ENCODE data around the gene SH2B3. TPM values are rescaled to one million over a fixed set of nuclear protein-coding genes. Genes with fewer than 3 reads are reported as not detected.

SH2B3 gene
- total and polyA plus RNA-seq, 2 experiments from 2014 or later = 8.1 to 59.3 TPM

- ATAC-seq (no peak), DNase-seq (ENCODE audit: low spot score) (no peak)
- Histone ChIP-seq H3K9me2 (ENCODE audit: insufficient read depth) (0 out of 2 replicates have a peak, but pooled peaks cover 3% of the 10 kb centered on the region), H4K20me1 (replicated peaks; ENCODE audit: insufficient read depth) (no peaks in the 10 kb centered on the region), H3F3A (replicated peaks; ENCODE audit: low read depth) (no peaks in the 10 kb centered on the region), H3K79me2 (replicated peaks; ENCODE audit: insufficient read depth) (no peaks in the 10 kb centered on the region), H3K4me2 (no peak overlapping the region), H2AFZ (no peak overlapping the region), H3K27ac (ENCODE audit: low read depth) (no peak overlapping the region), H3K4me3 (no peak overlapping the region), H3K36me3 (ENCODE audit: insufficient read depth) (no peaks in the 10 kb centered on the region), H3K4me1 (ENCODE audit: insufficient read depth) (no peaks in the 10 kb centered on the region), H3K27me3 (ENCODE audit: insufficient read depth) (no peaks in the 10 kb centered on the region)
- Mint-ChIP-seq H3K27me3 (ENCODE audit: insufficient read depth, low read depth, poor library complexity) (peaks cover 3% of the 10 kb centered on the region), H3K4me1 (no peaks in the 10 kb centered on the region; the same call in 2 of the 3 replicates), H3K36me3 (ENCODE audit: low read depth) (no peaks in the 10 kb centered on the region), H3K4me3 (no peak overlapping the region), H3K27ac (no peak overlapping the region), H3K9me3 (no peaks in the 10 kb centered on the region)
- TF ChIP-seq STAT1 (IDR thresholded peaks at IDR 0.05; ENCODE audit: unreplicated experiment) (no peak), EZH2phosphoT487 (IDR thresholded peaks at IDR 0.05; ENCODE audit: unreplicated experiment) (no peak), POLR2AphosphoS5 (IDR thresholded peaks at IDR 0.05; ENCODE audit: low read depth) (no peak), CTCF (conservative IDR thresholded peaks at IDR 0.05; ENCODE audit: low read depth in 2 of 2) (no peak), ZNF462 (CRISPR knock-in tag; IDR thresholded peaks at IDR 0.05) (no peak), ZNF114 (CRISPR knock-in tag; IDR thresholded peaks at IDR 0.05) (no peak), CREB1 (CRISPR knock-in tag; IDR thresholded peaks at IDR 0.05; ENCODE audit: low read depth) (no peak), EZH2 (IDR thresholded peaks at IDR 0.05; ENCODE audit: low read depth, unreplicated experiment) (no peak), REST (IDR thresholded peaks at IDR 0.05; ENCODE audit: unreplicated experiment) (no peak), NANOG (IDR thresholded peaks at IDR 0.05; ENCODE audit: borderline replicate concordance) (no peak), ETS1 (IDR thresholded peaks at IDR 0.05) (no peak), JUNB (IDR thresholded peaks at IDR 0.05; ENCODE audit: unreplicated experiment) (no peak), ZNF331 (CRISPR knock-in tag; IDR thresholded peaks at IDR 0.05; ENCODE audit: low read depth) (no peak)
Measured at GRCh38 chr12:111386885-111387284, 18.8 kb upstream of the SH2B3 start.

Data from GM23338 (cell line).